Measurements from ENCODE around the gene COA1.
"Not testable (repeated sequence)": the region's sequence is repeated elsewhere in the genome, so short reads cannot be mapped to it uniquely, and the experiment has no call there.

Gene COA1

DNA sequence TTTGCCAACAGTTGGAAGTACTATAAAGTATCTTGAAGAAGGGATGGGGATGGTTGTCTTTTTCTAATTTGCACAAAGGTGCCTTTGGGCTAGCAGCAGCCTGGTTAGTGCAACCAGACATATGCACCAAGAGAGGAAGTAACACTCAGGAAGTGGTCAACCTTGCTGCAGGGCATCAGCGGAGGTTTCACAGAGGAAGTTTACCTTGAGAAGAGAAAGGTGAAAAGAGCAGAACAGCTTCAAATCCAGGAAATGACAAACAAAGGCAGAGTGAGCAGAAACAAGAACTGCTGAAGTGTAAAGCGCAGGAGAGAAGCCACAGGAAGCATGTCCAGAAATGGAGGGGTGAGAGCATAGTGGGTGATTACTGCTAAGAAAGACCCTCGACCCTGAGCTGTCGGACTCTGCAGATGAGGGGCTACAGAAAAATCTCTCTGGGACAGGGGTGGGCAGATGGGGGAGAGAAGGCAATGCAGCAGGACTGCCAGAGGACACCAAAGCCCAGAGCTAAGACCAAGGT is 79.5 kb downstream of the COA1 start:
- no peak for FAIRE-seq

GRCh38 chr7:43648473-43649406 is 80.6 kb downstream of the COA1 start:
- FAIRE-seq, result no peak

- no peak for FAIRE-seq
Observed at GRCh38 chr7:43647673-43648472, 81.5 kb downstream of the COA1 start.

- no peak for FAIRE-seq
Observed at GRCh38 chr7:43647339-43647672, 82.0 kb downstream of the COA1 start.

DNA sequence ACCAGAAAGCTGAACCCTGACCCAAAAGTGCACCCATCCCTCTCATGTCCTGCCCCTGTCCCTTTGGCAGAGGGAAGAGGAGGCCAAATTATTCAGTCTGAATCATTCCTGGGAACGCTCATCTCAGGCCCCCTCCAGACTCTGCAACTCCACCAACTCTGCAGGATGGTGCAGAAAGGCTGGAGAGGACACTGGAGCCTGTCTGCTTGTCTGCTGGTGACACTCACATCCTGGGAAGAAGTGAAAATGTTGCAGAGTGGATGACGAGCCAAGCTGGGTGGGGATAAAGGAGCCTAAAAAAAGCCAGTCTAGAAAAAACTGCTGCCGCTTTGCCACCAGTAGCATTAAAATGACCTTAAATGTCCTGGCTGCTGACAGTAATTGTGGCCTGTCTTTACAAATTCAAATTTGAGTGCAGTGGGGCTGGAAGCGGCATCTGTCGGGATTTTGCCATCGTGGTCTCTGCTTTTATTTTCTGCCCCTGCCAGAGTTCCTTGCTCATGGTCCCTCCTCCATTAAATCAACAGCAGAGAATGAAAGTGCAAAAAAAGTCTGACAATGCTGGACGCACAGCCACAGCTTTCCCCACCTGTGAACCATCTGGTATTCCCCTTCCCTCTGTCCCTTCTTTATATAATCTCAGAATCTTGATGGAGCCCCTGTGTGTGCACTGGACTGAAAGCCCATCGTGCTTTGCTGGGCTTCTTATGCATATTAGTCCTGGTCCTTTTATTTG is 82.6 kb downstream of the COA1 start:
- no peak for FAIRE-seq

DNA sequence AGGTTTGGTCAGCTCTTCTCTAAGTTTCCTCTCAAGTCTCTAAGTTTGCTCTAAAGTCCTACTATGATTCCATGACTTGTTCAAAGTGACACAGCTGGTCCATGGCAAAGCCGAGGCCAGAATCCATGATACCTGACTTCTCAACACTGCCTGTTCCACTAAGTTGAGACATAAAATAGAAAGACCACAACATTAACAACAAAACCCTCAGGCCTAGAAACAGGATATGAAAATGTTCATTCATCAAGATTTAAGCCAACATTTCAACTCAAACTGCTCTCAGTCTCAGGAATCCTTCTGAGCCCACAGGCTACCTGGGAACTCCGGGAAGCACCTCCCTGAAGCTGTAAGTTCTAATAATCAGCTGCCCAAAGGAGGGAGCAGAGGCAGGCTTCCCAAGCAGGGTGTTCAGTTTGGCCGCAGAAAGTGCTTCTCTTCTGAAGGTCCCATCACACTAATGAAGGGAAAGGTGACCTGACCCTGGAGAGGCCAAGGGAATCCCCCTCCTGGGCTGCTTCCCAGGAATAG is 83.6 kb downstream of the COA1 start:
- no peak for FAIRE-seq

- FAIRE-seq, result no peak
Observed at GRCh38 chr7:43643846-43644245, 85.5 kb downstream of the COA1 start.

- FAIRE-seq, result no peak
Observed at GRCh38 chr7:43642897-43643630, 86.3 kb downstream of the COA1 start.

DNA sequence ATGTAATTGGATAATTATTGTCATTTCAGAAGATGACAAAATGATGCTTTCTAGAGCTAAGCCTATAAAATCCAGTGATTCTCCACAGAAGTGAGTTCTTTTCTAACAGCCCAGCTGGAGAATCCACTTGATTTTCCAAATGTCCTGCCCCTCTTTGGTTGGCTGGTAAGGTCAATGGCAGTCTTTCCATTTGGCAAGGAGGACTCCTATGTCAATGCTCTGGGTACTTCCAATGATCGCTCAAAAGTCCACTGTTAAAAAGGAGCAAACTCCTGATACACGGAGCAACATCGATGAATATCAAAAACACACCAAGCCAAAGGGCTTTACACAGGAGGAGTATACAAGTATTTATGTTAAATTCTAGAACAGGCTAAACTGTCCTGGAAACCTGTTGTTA is 88.6 kb downstream of the COA1 start:
- FAIRE-seq, result no peak

DNA sequence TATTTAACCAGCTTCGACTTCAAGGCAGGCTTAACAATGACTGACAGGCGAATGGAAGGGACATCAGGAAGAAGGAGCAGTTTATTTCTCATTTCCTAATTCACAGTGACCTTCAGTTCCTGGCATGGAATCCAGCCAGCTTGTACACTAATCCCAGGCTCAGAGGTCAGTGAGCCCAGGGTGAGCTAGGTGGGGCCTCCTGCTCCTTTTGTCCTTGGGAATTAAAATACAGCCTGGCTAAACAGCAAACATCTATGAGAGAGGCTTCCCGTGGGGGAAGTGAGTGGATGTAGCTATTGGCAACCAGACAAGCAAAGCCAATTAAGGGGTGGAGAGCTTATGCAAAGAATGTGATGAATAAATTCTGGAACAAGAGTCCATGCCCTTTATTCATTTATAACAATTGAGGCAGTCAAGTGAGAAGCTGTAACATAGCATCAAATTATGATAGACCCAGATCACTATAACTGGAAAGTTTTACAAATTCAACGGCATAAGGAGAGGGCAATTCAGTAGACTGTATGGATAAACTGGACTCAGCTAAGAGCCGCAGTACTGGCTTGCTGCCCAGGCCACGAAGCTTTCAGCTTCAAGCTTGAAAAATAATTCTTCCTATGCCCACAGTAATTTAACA is 89.3 kb downstream of the COA1 start:
- FAIRE-seq, result no peak

DNA sequence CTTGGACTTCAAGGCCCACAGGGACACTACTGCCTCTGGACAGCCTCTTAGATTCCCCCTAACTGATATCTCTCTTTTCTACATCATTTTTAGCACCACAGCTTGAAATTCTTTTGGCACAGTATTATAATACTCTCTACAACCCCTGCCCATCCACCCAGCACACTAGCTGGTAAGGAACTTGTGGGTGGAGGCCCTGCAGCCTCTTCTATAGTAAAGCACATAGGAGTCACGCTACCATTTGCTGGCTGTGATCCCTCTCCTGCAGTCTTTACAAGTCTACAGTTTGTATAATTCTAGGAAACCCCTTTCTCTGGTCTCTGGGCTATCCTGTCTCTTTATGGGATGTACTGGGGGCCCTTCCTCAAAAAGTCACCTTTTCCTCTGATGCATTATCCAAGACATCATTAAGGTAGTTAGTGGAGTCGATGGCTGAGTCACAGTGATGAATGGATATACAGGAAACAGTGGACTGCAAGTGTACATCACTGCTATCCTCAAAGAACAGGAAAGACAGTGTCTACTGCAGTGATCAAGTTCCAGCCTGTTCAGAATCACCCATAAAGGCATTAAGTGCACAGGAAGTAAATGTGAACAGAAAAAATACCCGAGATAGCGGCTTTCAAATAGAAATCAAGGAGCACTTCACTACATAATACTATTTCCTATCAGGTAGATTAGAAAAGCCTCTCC is 92.1 kb downstream of the COA1 start:
- no peak for FAIRE-seq

DNA sequence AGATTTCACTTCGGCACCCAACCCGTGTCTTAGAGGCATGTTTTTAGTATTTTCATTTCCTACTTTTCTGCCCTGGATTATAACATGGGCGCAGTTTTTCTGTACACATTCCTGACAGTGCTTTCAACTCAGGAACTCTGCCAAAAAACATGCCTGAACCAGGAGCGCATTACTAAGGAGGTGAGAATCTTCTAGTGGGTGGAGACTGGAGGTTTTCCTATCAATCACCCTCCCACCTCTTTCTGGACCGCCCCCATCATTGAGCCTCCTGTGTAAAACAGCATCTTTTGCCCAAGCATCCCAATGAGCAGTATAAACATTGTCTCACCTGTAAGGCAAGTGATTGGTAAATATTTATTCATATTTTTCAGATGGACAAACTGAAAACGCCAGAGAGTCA is 93.2 kb downstream of the COA1 start:
- no peak for FAIRE-seq

- no peak for FAIRE-seq
Observed at GRCh38 chr7:43634384-43634783, 94.9 kb downstream of the COA1 start.

DNA sequence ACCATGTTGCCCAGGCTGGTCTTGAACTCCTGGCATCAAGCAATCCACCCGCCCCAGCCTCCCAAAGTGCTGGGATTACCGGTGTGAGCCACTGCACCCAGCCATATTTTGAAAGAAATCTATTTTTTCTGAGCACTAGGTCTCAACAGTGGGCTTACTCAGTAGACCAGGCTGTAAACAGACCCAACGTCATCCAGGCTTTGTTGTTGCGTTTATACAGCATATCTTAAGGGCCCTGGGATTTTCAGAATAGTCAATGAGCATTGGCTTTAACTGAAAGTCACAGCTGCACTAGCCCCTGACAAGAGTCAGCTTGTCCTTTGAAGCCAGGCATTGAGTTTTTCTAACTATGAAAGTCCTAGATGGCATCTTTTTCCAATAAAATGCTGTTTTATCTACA is 96.6 kb downstream of the COA1 start:
- FAIRE-seq, result no peak

- no peak for FAIRE-seq
Observed at GRCh38 chr7:43631559-43631958, 97.8 kb downstream of the COA1 start.

- no peak for FAIRE-seq
Observed at GRCh38 chr7:43630482-43630881, 98.8 kb downstream of the COA1 start.

GRCh38 chr7:43629857-43630256 is 99.5 kb downstream of the COA1 start:
- no peak for FAIRE-seq

DNA sequence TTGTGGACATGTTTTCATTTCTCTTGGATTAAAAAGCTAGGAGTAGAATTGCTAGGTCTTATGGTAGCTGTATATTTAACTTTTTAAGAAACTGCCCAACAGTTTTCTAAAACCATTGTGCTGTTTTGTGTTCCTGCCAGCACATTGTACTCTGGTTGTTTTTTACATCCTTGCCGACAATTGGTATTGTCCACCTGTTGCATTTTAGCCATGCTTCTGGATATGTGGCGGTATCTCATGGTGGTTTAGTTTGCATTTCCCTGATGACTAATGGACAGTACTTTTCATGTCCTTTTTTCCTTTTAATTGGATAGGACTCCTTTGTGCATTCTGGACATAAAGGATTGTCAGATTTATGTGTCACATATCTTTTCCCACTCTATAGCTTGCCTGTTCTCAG is 100.9 kb downstream of the COA1 start:
- FAIRE-seq, result no peak

GRCh38 chr7:43627798-43628197 is 101.5 kb downstream of the COA1 start:
- not testable (repeated sequence) for FAIRE-seq

- no peak for FAIRE-seq
Observed at GRCh38 chr7:43626695-43627094, 102.6 kb downstream of the COA1 start.

DNA sequence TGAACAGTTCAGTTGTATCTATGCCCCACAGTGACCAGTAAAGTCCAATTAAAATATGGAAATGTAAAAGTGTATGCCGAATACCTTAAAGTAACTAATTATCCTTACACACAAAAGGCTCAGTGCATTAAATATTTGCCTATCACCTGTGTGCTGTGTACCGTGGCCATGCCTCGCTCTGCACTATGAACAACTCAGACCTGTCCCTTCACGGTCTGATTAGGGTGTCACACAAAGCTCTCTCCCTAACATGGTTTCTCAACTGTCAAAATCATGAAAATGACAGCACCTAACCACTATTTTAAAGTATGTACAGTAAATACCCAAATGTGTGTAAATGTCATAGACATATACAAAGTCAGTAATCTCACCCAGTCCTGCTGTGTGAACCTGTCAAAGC is 103.3 kb downstream of the COA1 start:
- no peak for FAIRE-seq
